Inferior parietal cortex (tissue), 1 donor: ENCODE measurements around the gene ZFAND3.
"Not testable (repeated sequence)": the region's sequence is repeated elsewhere in the genome, so short reads cannot be mapped to it uniquely, and the experiment has no call there.

Experiments
- DNase-seq: peaks from one replicate; pipeline ENCODE4 v3.0.0-alpha.2; 2016; ENCODE audit errors: extremely low spot score

The ZFAND3 gene

GRCh38 chr6:37972994-37973757, 153.6 kb downstream of the ZFAND3 start:
- DNase-seq = no peak

GRCh38 chr6:37974381-37974780, 154.9 kb downstream of the ZFAND3 start:
- DNase-seq = no peak

DNA sequence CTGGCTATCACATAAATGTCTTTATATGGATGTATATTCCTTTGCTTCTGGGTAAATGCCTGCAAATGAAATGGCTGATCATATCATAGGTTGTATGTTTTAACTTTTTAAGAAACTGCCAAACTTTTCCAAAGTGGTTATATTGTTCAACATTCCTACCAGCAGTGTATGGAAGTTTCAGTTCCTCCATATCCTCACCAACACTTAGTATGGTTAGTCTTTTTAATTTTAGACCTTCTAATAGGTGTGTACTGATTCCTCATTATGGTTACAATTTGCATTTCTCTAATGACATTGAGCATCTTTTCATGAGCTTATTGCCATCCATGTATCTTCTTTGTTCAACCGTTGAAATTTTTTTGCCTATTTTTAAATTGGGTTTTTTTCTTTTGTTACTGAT, 155.4 kb downstream of the ZFAND3 start:
- DNase-seq = no peak

- no peak for DNase-seq
These were observed 158.2 kb downstream of the ZFAND3 start for GRCh38 chr6:37977715-37978114.

GRCh38 chr6:37979392-37980221, 160.1 kb downstream of the ZFAND3 start:
- DNase-seq = no peak

DNA sequence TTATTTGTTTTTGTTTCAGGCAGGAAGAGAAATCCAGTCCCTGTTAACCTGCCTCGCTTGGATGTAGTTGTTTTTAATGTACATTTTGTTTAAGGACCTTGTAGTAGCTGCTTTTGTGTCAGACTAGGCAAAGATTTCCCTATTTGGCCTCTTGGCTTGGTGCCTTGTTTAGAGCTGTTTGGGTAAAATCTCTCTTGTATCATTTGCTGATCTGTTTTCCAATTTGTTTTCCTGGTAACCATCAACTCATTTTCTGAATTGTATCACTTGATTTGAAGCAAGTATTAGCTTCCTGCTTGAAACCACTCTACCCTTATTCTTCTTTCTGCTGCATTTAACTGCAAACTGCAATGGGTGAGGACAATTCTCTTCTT, 160.7 kb downstream of the ZFAND3 start:
- DNase-seq = no peak

GRCh38 chr6:37981626-37982025, 162.1 kb downstream of the ZFAND3 start:
- DNase-seq = no peak

GRCh38 chr6:37982317-37982716, 162.8 kb downstream of the ZFAND3 start:
- DNase-seq = no peak

GRCh38 chr6:37983720-37984501, 164.4 kb downstream of the ZFAND3 start:
- DNase-seq = no peak

- no peak for DNase-seq
These were observed 165.1 kb downstream of the ZFAND3 start for GRCh38 chr6:37984578-37984977.

DNA sequence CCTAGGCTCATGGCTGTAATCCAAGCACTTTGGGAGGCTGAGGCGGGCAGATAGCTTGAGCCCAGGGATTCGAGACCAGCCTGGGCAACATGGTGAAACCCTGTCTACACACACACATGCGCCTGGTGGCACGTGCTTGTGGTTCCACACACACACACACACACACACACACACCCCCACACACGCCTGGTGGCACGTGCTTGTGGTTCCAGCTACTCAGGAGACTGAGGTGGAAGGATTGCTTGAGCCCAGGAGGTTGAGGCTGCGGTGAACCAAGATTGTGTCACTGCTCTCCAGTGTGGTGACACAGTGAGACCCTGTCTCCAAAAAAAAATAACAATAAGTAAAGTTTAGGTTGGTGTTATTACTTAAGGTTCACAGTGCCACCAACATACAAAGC, 165.8 kb downstream of the ZFAND3 start:
- DNase-seq = no peak

DNA sequence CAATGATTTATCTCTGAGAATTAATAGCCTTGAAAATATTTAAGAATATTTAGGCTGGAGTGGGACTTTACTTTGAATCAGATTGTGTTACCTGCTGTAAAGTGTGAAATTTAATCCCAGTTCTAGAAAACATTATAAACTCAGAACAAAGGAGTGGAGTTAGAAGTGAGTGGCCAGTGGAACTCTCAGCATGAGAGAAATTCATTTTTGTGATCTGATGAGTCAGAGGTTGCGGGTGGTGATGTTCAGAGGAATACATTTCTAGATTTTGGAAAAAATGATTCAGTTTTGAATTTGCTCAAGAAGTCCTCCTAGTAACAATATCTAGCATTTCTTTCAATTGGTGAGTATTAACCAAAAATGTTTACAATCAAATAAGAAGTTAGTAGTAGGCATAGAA, 167.5 kb downstream of the ZFAND3 start:
- DNase-seq = no peak

GRCh38 chr6:37987559-37987958, 168.0 kb downstream of the ZFAND3 start:
- DNase-seq = no peak

- no peak for DNase-seq
These were observed 168.6 kb downstream of the ZFAND3 start for GRCh38 chr6:37988127-37988526.

GRCh38 chr6:37988696-37989095, 169.2 kb downstream of the ZFAND3 start:
- no peak for DNase-seq

DNA sequence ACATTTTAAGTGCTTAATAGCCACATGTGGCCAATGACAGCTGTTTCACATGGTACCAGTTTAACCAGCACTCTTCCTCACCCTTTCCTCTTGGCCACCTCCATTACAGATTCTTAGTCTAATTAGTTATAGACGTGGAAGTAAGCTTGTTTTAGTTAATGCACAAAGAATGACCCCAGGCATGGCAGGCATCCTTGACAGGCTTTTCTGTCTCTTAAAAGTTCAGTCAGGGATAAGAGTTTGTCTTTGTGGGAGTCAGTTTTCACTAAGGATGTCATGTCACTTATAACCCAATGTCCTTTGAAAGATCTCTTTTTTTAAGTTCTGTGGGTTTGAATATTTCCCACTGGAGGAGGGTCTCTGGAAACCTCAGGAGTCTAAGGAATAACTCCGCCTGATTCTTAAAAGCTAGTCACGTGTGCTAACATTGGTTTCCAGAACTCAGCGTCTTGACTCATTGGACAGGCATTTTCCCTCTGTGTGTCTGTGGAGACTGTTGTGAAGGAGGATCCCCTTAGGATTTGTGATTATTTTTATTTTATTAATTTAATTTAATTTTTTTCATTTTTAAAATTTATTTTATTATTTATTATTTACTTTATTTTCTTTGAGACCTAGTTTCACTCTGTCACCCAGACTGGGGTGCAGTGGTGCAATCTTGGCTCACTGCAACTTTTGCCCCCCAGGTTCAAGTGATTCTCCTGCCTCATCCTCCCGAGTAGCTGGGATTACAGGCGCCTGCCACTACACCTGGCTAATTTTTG, 171.4 kb downstream of the ZFAND3 start:
- no peak for DNase-seq

- DNase-seq = no peak
These were observed 173.2 kb downstream of the ZFAND3 start for GRCh38 chr6:37992749-37993148.

- not testable (repeated sequence) for DNase-seq
These were observed 173.7 kb downstream of the ZFAND3 start for GRCh38 chr6:37993194-37993593.

DNA sequence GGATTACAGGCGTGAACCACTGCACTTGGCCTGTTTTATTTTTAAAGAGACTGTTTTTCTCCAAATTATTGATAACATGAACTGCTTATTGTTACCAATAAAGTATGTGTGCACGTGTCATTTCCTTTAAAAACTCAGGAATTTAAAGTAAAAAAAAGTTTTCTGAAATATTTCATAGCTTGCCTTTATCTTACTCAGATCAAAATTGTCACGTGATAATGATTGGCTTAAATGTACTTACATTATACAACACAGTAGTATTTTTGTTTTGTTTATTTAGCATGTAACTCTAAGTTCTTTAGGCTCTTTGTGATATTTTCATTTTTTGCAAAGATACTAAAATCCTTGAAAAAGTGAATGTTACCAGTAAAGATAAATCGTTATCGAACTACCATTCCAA, 174.1 kb downstream of the ZFAND3 start:
- no peak for DNase-seq

DNA sequence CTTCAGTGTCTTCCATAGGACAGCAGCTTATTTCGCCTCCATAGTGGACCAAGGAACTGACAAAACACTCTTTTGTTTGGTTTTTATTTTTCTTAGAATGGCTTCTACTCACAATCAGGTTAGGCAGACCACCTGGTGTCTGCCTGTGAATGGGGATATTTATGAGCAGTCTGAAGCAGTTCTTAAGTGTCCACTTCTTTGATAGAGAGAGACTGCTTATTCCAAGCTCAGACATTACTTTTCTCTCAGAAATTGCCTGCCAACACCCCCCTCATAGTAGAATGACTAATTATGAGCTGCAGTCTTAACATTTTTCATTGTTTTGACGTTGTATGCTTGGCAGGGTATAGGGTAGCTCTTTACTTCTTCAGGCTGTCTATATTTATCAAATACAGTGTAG, 174.7 kb downstream of the ZFAND3 start:
- no peak for DNase-seq

DNA sequence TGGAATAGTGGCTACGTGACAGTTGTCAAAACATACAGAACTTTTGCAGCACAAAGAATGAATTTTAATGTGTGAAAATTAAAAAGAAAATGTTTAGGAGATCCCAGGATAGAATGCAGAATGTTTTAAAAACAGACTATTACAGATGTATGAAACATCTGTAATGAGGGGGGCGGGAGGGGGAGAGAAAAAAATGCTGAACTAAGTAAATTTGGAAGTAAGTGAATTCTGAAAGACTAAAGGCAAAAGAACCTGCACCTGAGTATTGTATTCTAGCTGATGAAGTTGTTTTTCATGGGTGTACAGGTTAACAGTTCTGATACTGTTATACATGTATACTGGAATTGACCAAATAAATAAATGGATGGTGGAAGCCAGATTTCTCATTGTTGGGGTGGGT, 178.8 kb downstream of the ZFAND3 start:
- no peak for DNase-seq

DNA sequence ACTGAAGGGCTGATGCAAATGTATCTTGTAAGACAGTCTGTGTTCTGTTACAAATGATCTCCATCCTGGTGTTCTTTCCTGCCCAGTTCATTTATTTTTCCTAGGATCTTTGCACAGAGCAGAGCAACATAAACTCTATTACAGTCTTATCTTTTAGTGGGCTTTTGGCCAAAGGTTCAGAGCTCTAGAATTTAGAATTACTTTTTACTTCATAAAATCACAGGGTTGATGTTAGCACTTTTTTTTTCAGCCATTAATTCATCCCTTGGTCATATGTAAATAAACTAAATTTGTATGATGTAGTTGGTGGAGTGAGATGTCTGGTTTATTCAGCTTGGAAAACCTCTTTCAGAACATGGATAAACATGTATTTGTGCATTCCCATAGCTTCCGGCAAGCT, 181.9 kb downstream of the ZFAND3 start:
- no peak for DNase-seq
